ENCODE data around the gene MZT2B.
"Not testable (repeated sequence)": the region's sequence is repeated elsewhere in the genome, so short reads cannot be mapped to it uniquely, and the experiment has no call there.

The MZT2B gene

GRCh38 chr2:130181880-130182682 lies at the start of gene MZT2B:
Gene MZT2B (plus strand): TSS chr2:130182262. CDS start chr2:130182283, 21 bp downstream.
- DNase-seq = peak; percentile 87

GRCh38 chr2:130135692-130136541 lies 46.1 kb upstream of the MZT2B start:
- DNase-seq = no peak

DNA sequence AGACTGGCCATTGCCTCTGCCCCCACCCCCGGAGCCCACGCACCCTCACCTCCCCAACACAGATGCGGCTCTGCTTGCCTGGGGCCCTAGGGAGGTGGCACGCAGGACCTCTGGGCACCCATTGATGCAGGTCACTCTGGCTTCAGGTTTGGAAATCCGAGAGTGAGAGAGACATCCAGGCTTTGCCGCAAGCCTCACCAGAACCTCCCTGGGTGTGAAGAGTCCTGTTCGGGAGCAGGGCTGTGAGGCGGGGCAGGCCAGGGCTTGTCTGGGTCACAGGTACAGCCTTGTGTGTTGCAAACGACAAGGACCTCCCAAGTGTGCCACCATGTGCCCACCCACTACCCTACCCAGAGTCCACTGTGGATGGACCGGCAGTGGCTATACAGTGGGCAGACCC lies 45.5 kb upstream of the MZT2B start:
- DNase-seq = not testable (repeated sequence)

DNA sequence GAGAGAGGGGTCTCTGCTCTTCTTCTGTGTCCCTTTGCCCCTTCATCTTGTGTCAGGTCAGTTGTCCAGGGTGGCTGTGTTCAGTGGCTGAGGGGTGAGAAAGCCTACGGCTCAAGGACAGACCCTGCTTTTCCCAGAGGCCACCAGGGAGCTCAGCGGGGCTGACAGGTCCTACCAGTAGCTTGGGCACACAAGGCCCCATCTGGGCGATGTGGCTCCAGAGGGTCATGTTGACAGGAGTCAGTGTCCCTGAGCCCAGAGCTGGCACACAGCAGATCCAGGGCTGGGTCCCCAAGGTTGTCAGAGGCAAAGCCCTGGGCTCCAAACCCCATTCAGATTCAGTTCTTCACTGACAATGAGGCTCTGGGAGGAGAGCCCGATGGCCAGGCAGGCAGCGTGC lies 44.9 kb upstream of the MZT2B start:
- not testable (repeated sequence) for DNase-seq

- not testable (repeated sequence) for DNase-seq
Measured at GRCh38 chr2:130138326-130138725, 43.7 kb upstream of the MZT2B start.

DNA sequence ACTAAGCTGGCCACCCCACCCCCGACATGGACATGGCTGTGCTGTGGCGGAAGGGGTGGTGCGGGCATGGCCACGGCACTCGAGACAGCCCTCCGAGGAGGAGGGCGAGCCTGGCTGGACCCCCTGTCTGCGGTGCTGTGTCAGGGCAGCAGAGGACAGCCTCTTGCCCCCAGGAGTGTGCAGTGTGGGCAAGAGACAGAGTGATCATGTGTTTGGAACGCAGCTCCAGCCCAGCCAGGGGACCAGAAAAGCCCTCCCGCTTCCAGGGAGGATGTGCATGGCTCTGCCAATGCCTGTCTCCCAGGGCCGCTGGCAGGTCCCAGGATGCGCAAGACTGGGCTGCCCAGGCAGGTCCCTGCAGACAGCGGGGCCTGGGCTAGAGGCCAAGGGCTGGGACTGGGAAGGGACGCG lies 43.2 kb upstream of the MZT2B start:
- peak in 1 of 2 experiments; percentile 4 for DNase-seq

- not testable (repeated sequence) for DNase-seq
Measured at GRCh38 chr2:130139331-130140280, 42.5 kb upstream of the MZT2B start.

- not testable (repeated sequence) for DNase-seq
Measured at GRCh38 chr2:130140516-130140915, 41.5 kb upstream of the MZT2B start.

GRCh38 chr2:130141002-130141401 lies 41.1 kb upstream of the MZT2B start:
- DNase-seq = not testable (repeated sequence)

GRCh38 chr2:130141645-130142370 lies 40.3 kb upstream of the MZT2B start:
- not testable (repeated sequence) for DNase-seq

DNA sequence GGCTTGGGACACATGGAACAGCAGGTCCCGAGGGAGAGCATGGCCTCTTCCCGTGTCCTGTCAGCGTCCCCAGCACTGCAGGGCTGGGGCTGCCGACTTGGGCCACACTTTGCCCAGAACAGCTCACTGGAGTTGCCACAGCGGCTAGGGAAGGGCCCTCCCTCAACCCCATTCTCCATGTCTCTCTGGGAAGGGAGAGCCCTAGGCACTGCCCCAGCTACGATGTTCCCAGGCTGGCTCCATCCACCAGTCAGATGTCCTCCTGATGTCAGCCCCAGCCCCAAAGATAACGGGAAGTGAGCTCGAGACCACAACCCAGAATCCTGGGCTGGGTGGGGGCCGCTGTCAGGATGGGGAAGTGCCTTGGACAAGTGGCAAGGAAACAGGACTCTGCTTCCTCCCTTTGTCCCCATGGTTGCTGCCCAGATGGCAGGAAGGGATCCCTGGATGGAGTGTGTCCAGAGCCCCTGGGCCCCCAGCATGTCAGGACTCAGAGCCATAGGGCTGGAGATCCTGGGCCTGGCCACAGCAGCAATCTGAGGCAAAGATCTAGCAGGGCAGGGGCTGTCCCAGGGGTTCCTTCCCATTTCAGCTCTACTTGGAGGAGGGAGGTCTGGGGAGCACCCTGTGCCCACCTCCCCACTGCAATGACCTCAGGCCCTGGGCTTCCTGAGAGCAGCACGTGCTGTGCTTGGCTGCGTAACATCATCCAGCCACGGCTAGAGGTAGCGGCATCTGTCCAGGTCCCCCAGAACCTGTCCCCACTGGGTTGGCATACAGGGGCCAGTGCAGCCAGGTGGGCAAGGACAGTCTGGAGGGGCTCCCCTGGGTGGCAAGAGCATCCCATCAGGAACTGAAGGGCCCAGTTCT lies 39.4 kb upstream of the MZT2B start:
- not testable (repeated sequence) for DNase-seq

- DNase-seq = not testable (repeated sequence)
Measured at GRCh38 chr2:130143266-130144039, 38.6 kb upstream of the MZT2B start.

DNA sequence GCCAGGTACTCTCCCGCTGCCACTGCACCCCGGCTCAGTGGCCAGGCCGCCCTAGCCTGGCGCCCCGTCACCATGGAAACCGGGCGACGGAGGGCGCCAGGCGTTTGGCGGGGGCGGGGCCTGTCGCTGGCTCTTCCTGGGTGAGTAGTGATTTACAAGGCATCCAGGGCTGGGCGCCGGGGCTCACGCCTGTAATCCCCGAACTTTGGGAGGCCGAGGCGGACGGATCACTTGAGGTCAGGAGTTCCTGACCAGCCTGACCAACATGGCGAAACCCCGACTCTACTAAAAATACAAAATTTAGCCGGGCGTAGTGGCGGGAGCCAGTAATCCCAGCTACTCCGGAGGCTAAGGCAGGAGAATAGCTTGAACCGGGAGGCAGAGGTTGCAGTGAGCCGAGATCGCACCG lies 37.1 kb upstream of the MZT2B start, which contains the start of gene CCDC74B:
CCDC74B (minus strand) TSS at position 107 of the 409 bp plus-strand sequence. CDS start 116 bp downstream, outside the sequence.
- DNase-seq = peak; percentile 70 to 72

GRCh38 chr2:130148515-130148914 lies 33.5 kb upstream of the MZT2B start:
- DNase-seq = peak; percentile 8 to 30

DNA sequence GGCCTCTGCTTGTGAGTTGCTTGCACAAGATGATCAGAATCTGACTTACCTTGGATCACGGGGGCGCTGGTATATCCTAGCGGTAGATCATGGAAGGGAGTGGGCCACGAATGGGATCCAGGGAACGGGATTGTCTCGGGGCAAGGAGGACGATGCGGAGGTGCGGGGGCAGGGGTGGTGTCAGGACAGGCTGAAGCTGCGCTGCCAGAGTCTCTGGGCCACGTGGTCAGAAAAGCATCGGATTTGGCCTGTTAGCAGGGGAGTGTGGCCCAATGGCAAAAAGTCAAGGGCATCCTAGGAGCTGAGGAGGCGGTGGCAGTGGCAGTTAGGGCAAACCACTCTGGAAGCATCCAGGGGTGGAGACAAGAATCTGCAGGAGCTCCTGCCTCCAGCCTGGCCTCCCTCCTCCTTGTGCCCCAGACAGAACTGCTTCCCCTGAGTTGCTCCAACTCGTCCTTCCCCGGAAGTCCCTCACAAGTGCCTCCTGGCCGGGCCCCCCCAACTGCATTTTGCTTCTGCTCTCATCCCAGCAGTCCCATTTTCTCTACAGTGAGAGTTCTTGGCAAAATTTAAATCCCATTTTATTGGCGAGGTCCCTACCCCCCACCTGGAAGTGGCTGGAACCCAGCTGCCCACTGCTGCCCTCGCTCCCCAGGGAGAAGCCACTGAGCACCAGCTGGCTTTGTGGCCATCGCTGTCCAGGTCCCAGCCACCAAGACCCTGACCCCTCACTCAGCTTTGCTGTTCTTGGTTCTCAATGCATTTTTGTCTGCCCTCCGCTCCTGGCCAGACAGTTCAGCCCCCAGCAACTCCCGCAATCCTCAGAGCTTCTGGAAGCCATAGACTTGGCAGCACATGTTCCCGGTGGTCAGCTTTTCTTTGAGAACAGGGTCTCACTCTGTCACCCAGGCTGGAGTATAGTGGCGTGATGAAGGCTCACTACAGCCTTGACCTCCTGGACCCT lies 31.6 kb upstream of the MZT2B start:
- no peak for DNase-seq

GRCh38 chr2:130151145-130151512 lies 30.9 kb upstream of the MZT2B start:
- not testable (repeated sequence) for DNase-seq

GRCh38 chr2:130152136-130152815 lies 29.8 kb upstream of the MZT2B start:
- DNase-seq = not testable (repeated sequence)
